Cardiac fibroblast (primary cell): ENCODE data around the gene FHOD3.
"Not testable (repeated sequence)": the region's sequence is repeated elsewhere in the genome, so short reads cannot be mapped to it uniquely, and the experiment has no call there.

Experiments
- DNase-seq, 2 donors: peaks; one replicate each; pipeline versions ENCODE4 v3.0.0 to v3.0.0-alpha.2; 2010; ENCODE audit warnings: low read depth in 2 of 2
- H3K4me3 ChIP-seq, 2 donors: replicated peaks in 1 of 2; 1 replicate in 1 of 2; 2 replicates in 1 of 2; pipeline ENCODE4 v1.5.1; 2011; ENCODE audit warnings: low read depth in 2 of 2, low read length in 2 of 2, mild to moderate bottlenecking in 2 of 2, moderate library complexity in 1 of 2
- TF ChIP-seq, protein P1 (sequence below): IDR thresholded peaks from one replicate; pipeline ENCODE4 v1.5.1; 2011; ENCODE audit warnings: low read depth, mild to moderate bottlenecking, low read length, inconsistent platforms

Gene FHOD3

DNA sequence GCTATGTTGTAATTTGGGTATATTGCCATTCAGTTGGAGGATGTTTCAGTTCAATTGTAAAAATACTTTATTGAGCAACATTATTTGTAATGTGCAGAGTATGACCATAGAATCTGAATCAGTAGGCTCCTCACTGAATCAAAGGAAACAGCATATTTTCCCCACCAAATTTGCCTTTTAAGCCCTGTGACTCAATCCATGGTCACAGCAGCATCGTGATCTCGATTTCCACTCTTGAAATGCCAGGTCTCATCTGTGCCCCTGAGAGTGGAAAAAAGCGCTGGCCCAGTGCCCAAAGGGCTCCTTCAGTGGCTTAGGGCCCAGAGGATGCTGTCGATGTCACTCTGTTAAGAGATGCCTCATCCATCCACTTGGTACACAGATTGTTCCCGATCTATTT lies 57.5 kb downstream of the FHOD3 start:
- TF ChIP-seq, protein P1, sequence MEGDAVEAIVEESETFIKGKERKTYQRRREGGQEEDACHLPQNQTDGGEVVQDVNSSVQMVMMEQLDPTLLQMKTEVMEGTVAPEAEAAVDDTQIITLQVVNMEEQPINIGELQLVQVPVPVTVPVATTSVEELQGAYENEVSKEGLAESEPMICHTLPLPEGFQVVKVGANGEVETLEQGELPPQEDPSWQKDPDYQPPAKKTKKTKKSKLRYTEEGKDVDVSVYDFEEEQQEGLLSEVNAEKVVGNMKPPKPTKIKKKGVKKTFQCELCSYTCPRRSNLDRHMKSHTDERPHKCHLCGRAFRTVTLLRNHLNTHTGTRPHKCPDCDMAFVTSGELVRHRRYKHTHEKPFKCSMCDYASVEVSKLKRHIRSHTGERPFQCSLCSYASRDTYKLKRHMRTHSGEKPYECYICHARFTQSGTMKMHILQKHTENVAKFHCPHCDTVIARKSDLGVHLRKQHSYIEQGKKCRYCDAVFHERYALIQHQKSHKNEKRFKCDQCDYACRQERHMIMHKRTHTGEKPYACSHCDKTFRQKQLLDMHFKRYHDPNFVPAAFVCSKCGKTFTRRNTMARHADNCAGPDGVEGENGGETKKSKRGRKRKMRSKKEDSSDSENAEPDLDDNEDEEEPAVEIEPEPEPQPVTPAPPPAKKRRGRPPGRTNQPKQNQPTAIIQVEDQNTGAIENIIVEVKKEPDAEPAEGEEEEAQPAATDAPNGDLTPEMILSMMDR = no peak
- peak in 1 of 2 donors; percentile 95 for DNase-seq
- H3K4me3 ChIP-seq = no peak overlapping the region

DNA sequence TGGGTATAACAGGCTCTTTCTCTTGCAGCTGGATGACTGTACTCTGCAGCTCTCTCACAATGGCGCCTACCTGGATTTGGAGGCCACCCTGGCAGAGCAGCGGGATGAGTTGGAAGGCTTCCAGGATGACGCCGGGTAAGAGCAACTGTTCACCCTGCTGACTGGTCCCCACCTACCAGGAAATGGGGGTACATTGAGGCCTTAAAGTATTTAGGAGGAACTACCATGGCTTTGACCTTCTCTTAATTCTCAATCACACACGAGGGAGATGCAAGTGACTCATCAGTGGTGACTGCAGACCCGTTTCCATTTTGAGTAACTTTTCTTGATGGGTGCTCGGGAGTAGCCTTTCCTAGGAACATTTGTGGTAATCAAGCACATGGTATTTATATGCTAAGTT lies 58.0 kb downstream of the FHOD3 start:
- no peak overlapping the region for H3K4me3 ChIP-seq
- peak in 1 of 2 donors; percentile 59 for DNase-seq
- TF ChIP-seq, protein P1 = no peak

DNA sequence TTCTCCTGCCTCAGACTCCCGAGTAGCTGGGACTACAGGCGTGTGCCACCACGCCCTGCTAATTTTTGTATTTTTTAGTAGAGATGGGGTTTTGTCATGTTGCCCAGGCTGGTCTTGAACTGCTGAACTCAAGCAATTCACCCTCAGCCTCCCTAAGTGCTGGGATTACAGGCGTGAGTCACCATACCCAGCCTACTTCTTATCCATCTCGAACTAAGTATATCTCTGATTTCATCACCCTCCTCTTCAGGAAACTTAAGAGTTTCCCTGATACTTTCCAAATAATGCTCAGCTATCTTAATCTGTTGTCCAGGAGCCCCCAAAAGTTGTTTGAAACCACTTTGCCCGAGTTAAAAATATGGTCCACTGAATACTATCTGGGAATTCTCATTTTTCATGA lies 59.2 kb downstream of the FHOD3 start:
- not testable (repeated sequence) for H3K4me3 ChIP-seq, DNase-seq

DNA sequence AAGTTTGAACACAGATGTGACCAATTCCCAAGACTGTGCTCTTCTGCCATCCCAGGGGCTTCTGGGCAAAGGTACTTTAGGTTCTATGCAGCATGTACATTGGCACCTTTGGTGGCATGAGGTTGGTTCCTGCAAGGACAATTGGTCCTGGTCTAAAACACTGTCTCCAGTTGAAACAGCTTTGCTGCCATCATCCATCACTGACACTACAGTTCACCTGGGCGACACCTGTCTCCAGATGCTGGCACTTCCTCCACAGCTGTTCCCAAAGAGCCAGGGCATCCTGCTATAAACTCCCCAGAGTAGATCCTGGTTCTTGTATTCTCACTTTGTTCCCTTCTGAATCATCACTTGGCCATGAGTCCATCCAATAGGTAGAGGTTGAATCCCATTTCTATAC lies 60.6 kb downstream of the FHOD3 start:
- no peak for DNase-seq
- no peak overlapping the region for H3K4me3 ChIP-seq
- TF ChIP-seq, protein P1 = no peak

DNA sequence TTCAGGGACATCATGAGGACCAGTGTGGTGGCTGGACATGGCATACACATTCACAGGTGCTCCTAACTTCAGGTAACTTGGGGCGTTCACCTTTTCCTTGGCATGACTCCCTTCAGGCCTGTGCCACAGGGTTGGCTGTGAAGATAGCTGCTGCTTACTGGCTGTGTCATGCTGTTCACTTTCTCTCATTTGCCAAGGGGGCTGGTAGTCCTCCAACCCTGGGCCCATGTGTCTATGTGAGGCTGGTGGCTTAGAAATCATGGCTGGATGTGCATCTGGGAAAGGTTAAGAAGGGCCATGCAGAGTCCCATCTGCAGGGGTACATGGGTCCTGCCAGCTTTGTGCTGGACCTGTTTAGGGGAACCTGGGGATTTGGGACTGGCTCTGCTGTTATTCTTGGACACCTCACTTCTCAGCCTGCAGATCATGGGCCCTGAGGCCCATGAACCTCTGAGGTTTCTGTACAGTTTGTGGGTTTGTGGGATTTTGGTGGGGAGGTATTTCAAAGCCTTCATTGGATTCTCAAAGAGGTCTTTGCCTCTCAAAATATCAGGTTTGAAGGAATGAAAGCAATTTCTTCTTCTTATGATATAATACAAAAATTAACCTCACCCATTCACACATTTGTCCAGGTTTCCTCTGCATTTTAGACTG lies 62.9 kb downstream of the FHOD3 start:
- TF ChIP-seq, protein P1 = no peak
- H3K4me3 ChIP-seq = no peak overlapping the region
- DNase-seq = no peak

DNA sequence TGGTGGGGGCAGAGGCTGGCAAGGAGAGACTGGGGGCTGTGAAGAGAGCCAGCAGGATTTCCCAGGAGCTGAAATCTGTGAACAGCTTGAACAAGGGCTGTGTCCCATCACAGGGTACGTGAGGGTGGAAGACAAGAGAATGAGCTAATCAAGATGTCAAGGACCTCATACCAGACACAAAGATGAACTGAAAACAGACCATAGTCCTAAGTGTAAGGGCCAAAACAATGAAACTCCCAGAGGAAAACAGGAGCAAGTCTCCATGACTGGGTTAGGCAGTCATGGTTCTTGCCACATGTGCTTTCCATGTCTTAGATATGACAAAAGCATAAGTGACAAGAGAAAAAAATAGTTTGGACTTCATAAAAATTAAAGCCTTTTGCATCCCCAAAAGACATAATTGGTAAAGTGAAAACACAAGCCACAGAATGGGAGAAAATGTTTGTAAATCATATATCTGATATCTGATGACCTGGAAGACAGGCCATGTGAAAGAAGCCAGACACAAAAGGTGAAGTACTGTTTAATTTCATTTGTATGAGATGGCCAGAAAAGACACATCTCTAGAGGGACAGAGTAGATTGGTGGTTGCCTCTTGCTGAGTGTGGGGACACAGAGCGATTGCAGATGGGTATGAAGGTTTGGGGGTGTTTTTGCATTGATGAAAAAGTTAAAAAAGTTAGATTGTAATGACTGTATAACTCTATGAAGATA lies 67.6 kb downstream of the FHOD3 start:
- H3K4me3 ChIP-seq = no peak overlapping the region
- TF ChIP-seq, protein P1 = no peak
- DNase-seq = no peak

DNA sequence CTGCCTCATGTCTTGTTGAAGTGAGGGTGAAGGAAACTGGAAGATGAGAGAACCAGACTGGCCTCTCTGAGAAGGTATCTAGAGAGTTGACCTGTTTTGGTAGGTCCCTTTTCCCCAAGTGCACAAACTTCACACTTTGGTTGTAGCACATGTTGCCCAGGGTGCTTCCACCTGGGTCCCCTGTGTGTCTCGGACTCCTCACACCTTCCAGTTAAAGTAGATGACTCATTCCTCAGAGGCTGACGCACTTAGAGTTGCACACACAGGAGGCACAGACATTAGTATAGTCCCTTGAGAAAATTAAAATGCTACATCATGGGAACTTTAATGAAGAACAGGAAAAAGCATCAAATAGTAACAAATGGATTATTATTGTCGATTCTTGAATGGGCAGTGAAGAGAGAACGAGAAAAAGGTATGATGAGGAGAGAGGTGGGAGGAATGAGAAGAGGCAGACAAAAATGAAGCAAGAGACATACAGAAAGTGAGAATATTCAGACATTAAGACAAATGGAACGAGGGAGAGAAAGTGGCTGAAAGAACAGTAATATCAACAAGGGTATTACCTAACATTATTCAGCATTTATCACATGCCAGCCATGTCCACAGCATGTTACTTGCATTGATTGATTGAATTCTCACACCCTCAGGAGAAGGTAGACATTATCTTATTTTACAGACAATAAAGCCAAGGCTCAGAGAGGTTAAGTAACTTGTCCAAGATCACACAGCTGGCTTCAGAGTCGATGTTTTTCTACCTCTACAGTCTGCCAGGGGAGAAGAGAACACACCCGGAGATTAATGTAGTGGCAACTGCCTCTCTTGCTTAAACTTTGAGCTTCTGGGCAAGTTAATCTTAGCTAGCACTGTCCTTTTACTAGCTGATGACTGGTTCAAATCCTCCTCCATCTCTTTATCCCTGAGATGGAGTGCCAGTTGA lies 68.6 kb downstream of the FHOD3 start:
- H3K4me3 ChIP-seq = no peak overlapping the region
- DNase-seq = peak in 1 of 2 donors; percentile 81
- TF ChIP-seq, protein P1 = no peak
